GM10266 (cell line): Measurements from ENCODE around the gene SLC19A1.

Source experiments
- DNase-seq: peaks from one replicate; pipeline ENCODE4 v3.0.0; 2012; ENCODE audit errors: extremely low spot score
- CTCF ChIP-seq: IDR thresholded peaks from 2 replicates; pipeline ENCODE4 v1.5.1; 2012; ENCODE audit warnings: mild to moderate bottlenecking, low read depth; ENCODE audit not compliant: control insufficient read depth, insufficient read depth; ENCODE audit errors: missing control alignments

Gene SLC19A1

GRCh38 chr21:45487161-45487806 is 55.0 kb downstream of the SLC19A1 start:
- no peak for DNase-seq
- TF ChIP-seq CTCF, result no peak

GRCh38 chr21:45486443-45487160 is 55.6 kb downstream of the SLC19A1 start:
- DNase-seq, result no peak
- no peak for TF ChIP-seq CTCF

- DNase-seq, result no peak
- no peak for TF ChIP-seq CTCF
Measured at GRCh38 chr21:45485686-45486442, 56.4 kb downstream of the SLC19A1 start.

- no peak for TF ChIP-seq CTCF
- no peak for DNase-seq
Measured at GRCh38 chr21:45484318-45484717, 57.9 kb downstream of the SLC19A1 start.

GRCh38 chr21:45482899-45483821 is 59.1 kb downstream of the SLC19A1 start:
- no peak for DNase-seq
- TF ChIP-seq CTCF, result no peak

DNA sequence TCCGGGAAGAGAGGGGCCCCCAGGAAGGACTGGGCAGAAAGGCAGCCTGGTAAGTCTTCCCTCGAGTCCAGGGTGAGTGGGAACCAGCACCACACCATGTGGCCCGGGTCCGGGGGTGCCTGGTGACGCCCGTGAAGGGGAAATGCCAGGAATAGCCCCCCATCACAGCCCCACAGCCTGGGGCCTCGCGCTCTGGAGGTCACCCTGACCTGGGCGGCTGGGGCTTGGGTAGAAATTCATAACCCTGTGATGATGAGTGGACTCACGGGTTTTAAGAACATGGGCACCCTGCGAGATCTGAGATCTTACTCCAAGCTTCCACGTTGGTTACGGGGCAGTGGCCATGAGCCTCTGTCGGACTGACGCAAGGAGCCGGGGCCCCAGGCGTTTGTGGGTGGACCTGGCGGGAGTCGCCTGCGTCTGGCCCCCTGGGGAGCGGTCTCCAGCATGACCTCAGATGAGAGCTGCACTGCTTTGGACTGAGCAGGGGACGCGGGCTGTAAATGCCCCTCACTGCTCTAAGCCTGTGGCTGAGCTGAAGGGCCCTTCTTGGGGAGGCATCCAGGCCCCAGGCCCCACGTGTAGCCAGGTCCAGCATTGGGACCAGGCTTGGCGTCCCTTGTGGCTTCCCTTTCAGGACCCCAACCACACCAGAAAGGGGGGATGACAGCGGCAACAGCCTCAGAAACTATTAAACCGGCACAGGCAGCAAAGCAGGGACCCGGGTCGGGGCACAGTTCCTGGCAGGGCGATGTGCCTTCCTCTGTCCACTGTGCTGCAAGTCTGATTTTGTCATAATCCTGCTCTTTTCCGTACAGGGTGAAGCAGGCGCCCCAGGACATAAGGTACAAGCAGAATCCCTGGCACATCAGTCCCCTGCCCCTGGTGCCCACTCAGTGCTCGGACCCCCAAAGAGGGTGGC is 60.0 kb downstream of the SLC19A1 start:
- no peak for TF ChIP-seq CTCF
- DNase-seq, result no peak
